ENCODE measurements around the gene KLK8. TPM values are rescaled to one million over a fixed set of nuclear protein-coding genes. Genes with fewer than 3 reads are reported as not detected.

Gene KLK8
- polyA plus RNA-seq, 3 donors: not detected

DNA sequence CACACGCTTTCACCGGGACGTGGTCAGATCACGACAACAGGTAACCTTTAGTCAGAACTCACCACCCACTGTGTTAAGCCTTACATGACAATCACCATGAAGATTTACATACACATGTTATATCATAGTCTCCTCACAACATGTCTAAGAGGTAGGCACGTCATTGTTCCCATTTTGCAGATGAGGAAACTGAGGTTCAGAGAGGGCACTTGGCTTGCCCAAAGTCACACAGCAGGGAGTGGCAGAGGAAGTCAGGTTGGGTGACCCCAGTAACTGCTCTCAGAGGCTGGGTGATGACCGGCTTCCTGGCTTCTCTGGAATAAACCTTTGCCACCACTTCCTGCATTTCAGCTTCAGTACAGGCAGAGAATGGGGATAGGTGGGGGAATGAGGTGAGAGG lies 12.8 kb upstream of the KLK8 start:
- TF ChIP-seq, protein P1, sequence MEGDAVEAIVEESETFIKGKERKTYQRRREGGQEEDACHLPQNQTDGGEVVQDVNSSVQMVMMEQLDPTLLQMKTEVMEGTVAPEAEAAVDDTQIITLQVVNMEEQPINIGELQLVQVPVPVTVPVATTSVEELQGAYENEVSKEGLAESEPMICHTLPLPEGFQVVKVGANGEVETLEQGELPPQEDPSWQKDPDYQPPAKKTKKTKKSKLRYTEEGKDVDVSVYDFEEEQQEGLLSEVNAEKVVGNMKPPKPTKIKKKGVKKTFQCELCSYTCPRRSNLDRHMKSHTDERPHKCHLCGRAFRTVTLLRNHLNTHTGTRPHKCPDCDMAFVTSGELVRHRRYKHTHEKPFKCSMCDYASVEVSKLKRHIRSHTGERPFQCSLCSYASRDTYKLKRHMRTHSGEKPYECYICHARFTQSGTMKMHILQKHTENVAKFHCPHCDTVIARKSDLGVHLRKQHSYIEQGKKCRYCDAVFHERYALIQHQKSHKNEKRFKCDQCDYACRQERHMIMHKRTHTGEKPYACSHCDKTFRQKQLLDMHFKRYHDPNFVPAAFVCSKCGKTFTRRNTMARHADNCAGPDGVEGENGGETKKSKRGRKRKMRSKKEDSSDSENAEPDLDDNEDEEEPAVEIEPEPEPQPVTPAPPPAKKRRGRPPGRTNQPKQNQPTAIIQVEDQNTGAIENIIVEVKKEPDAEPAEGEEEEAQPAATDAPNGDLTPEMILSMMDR (IDR thresholded peaks at IDR 0.05): no peak
- Histone ChIP-seq H4K20me1 (ENCODE audit: insufficient read depth, low read length) (no peaks in the 10 kb centered on the region), H3K4me3 (replicated peaks in 1 of 3; ENCODE audit: low read depth in 2 of 3, low read length in 3 of 3) (no peak overlapping the region), H3K9ac (ENCODE audit: insufficient read depth, low read length, poor library complexity, severe bottlenecking) (no peak overlapping the region), H3K4me1 (ENCODE audit: control insufficient read depth in 1 of 2, insufficient read depth in 2 of 2, low read length in 2 of 2) (peaks cover 14 to 16% of the 10 kb centered on the region in 2 donors), H3K4me2 (replicated peaks; ENCODE audit: extremely low read depth, low read length, poor library complexity, severe bottlenecking) (no peak overlapping the region), H3K9me3 (replicated peaks in 1 of 2; ENCODE audit: control insufficient read depth in 1 of 2, insufficient read depth in 1 of 2, low read length in 2 of 2) (peaks cover 0 to 20% of the 10 kb centered on the region in 2 donors), H3K36me3 (replicated peaks in 1 of 2; ENCODE audit: control insufficient read depth in 1 of 2, insufficient read depth in 2 of 2, low read length in 2 of 2) (no peaks in the 10 kb centered on the region), H3K27ac (ENCODE audit: low read depth in 1 of 2, low read length in 2 of 2) (no peak overlapping the region), H2AFZ (ENCODE audit: insufficient read depth, low read depth, low read length, poor library complexity, severe bottlenecking) (no peak overlapping the region), H3K79me2 (ENCODE audit: insufficient read depth, low read length) (no peaks in the 10 kb centered on the region), H3K27me3 (ENCODE audit: control insufficient read depth in 2 of 2, insufficient read depth in 2 of 2, low read length in 2 of 2) (peaks cover 17 to 40% of the 10 kb centered on the region in 2 donors)
- H3K27ac Mint-ChIP-seq: peak overlapping the region in 1 of 7 donors; percentile 50
- H3K4me3 Mint-ChIP-seq: no peak overlapping the region
- H3K36me3 Mint-ChIP-seq: peaks cover 0 to 12% of the 10 kb centered on the region in 2 donors
- 100% methylated on average over 1 of the region's 6 CpGs for WGBS (ENCODE audit: insufficient coverage)
- peaks cover 6 to 22% (median 17%) of the 10 kb centered on the region in 7 donors for H3K9me3 Mint-ChIP-seq
- H3K4me1 Mint-ChIP-seq: peaks cover 22% of the 10 kb centered on the region
- intact Hi-C loops (cut with micrococcal nuclease): no loop called here
- H3K27me3 Mint-ChIP-seq (ENCODE audit: low read depth in 3 of 3): peaks cover 52 to 69% (median 61%) of the 10 kb centered on the region in 3 donors
- no peak for DNase-seq

DNA sequence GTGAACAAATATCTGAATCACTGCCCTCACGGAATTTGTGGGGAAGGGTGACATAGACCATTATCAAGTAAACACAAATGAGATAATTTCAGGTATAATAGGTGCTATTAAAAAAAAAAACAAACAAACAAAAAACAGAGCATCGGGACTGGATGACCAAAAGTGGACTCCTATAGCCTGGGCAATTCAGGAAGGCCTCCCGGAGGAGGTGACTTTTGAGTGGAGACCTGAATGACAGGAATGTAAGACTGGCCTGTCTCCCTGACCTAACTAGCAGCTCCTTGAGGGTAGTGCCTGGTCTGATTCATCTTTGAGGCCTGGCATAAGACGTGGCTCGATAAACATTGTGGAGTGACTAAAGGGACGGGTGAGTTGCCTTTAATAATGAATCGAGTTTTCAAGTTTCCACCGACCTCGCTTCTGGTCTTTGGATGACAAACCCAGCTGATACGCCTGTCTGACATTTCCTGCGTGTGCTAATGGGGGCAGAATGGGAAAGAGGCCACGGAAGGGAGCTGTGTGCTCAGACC lies 11.3 kb upstream of the KLK8 start:
- H3K9me3 Mint-ChIP-seq: peaks cover 0 to 10% (median 7%) of the 10 kb centered on the region in 7 donors
- H3K27me3 Mint-ChIP-seq (ENCODE audit: low read depth in 3 of 3): peaks cover 43 to 55% (median 46%) of the 10 kb centered on the region in 3 donors
- no peak overlapping the region for H3K27ac ChIP-seq (ENCODE audit: low read depth in 1 of 2, low read length in 2 of 2)
- no peak overlapping the region for H3K27ac Mint-ChIP-seq
- intact Hi-C loops (cut with micrococcal nuclease): no loop called here
- no peak overlapping the region for H3K4me3 Mint-ChIP-seq
- H3K4me1 ChIP-seq (ENCODE audit: control insufficient read depth in 1 of 2, insufficient read depth in 2 of 2, low read length in 2 of 2): peaks cover 5% of the 10 kb centered on the region in 2 donors
- peaks cover 0 to 7% of the 10 kb centered on the region in 2 donors for H3K36me3 Mint-ChIP-seq
- 85% methylated on average over 8 of the region's 12 CpGs for WGBS (ENCODE audit: insufficient coverage)
- H3K9ac ChIP-seq (ENCODE audit: insufficient read depth, low read length, poor library complexity, severe bottlenecking): no peak overlapping the region
- H3K4me2 ChIP-seq (replicated peaks; ENCODE audit: extremely low read depth, low read length, poor library complexity, severe bottlenecking): no peak overlapping the region
- DNase-seq: no peak
- peaks cover 11% of the 10 kb centered on the region for H3K4me1 Mint-ChIP-seq
- no peak overlapping the region for H2AFZ ChIP-seq (ENCODE audit: insufficient read depth, low read depth, low read length, poor library complexity, severe bottlenecking)
- H3K4me3 ChIP-seq (replicated peaks in 1 of 3; ENCODE audit: low read depth in 2 of 3, low read length in 3 of 3): no peak overlapping the region
- peaks cover 10 to 25% of the 10 kb centered on the region in 2 donors for H3K27me3 ChIP-seq (ENCODE audit: control insufficient read depth in 2 of 2, insufficient read depth in 2 of 2, low read length in 2 of 2)
- no peaks in the 10 kb centered on the region for H3K36me3 ChIP-seq (replicated peaks in 1 of 2; ENCODE audit: control insufficient read depth in 1 of 2, insufficient read depth in 2 of 2, low read length in 2 of 2)
- no peaks in the 10 kb centered on the region for H4K20me1 ChIP-seq (ENCODE audit: insufficient read depth, low read length)
- H3K79me2 ChIP-seq (ENCODE audit: insufficient read depth, low read length): no peaks in the 10 kb centered on the region
- peaks cover 0 to 16% of the 10 kb centered on the region in 2 donors for H3K9me3 ChIP-seq (replicated peaks in 1 of 2; ENCODE audit: control insufficient read depth in 1 of 2, insufficient read depth in 1 of 2, low read length in 2 of 2)
- TF ChIP-seq, protein P1 (IDR thresholded peaks at IDR 0.05): no peak
